ENCODE data around the gene DEFB123.

GRCh38 chr20:31496761-31497295 lies 56.4 kb downstream of the DEFB123 start:
- TF ChIP-seq POLR2AphosphoS5 (IDR thresholded peaks at IDR 0.05; ENCODE audit: low read depth, low read length) (no peak), POLR2A (IDR thresholded peaks at IDR 0.05; ENCODE audit: low read depth, low read length) (no peak), PAX5 (IDR thresholded peaks at IDR 0.05; ENCODE audit: insufficient read depth, low read length, severe bottlenecking) (no peak), TAF1 (IDR thresholded peaks at IDR 0.05; ENCODE audit: low read depth, low read length) (no peak), SPI1 (IDR thresholded peaks at IDR 0.05; ENCODE audit: low read depth, low read length) (no peak)
